ENCODE measurements around the gene ORC6.

DNA sequence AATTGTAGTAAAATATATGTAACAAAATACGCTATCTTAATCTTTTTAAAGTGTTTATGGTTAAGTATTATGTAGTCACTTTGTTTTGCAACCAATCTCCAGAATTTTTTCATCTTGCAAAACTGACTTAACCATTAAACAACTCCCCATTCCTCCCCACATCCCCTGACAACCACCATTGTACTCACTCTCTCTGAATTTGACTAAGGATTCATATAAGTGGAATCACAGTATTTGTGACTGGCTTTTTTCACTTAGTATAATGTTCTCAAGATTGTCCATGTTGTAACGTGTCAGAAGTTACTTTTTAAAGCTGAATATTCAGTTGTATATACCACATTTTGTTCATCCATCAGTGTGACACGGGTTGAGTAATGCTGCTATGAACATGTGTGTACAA lies 10.6 kb downstream of the ORC6 start:
- no peak for TF ChIP-seq ZNF513 (tag by site-specific recombination; IDR thresholded peaks at IDR 0.05)
- TF ChIP-seq, protein P1, sequence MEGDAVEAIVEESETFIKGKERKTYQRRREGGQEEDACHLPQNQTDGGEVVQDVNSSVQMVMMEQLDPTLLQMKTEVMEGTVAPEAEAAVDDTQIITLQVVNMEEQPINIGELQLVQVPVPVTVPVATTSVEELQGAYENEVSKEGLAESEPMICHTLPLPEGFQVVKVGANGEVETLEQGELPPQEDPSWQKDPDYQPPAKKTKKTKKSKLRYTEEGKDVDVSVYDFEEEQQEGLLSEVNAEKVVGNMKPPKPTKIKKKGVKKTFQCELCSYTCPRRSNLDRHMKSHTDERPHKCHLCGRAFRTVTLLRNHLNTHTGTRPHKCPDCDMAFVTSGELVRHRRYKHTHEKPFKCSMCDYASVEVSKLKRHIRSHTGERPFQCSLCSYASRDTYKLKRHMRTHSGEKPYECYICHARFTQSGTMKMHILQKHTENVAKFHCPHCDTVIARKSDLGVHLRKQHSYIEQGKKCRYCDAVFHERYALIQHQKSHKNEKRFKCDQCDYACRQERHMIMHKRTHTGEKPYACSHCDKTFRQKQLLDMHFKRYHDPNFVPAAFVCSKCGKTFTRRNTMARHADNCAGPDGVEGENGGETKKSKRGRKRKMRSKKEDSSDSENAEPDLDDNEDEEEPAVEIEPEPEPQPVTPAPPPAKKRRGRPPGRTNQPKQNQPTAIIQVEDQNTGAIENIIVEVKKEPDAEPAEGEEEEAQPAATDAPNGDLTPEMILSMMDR (tag by site-specific recombination; IDR thresholded peaks at IDR 0.05): no peak
- TF ChIP-seq ZNF121 (tag by site-specific recombination; IDR thresholded peaks at IDR 0.05): no peak
- TF ChIP-seq, protein P2, sequence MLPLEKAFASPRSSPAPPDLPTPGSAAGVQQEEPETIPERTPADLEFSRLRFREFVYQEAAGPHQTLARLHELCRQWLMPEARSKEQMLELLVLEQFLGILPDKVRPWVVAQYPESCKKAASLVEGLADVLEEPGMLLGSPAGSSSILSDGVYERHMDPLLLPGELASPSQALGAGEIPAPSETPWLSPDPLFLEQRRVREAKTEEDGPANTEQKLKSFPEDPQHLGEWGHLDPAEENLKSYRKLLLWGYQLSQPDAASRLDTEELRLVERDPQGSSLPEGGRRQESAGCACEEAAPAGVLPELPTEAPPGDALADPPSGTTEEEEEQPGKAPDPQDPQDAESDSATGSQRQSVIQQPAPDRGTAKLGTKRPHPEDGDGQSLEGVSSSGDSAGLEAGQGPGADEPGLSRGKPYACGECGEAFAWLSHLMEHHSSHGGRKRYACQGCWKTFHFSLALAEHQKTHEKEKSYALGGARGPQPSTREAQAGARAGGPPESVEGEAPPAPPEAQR (tag by site-specific recombination; IDR thresholded peaks at IDR 0.05): no peak

Data from HEK293 (cell line).